BE2C (cell line): Measurements from ENCODE around the gene FAM118A.
A peak's percentile ranks its signal among the peaks of the same experiment; 100 is the strongest.

Experiments used
- DNase-seq: peaks from one replicate; pipeline ENCODE4 v3.0.0-alpha.2; 2020
- H3K27me3 ChIP-seq: fragments of 250-450 bp; sonication (Bioruptor Pico); 2 replicates; pipeline ENCODE4 v1.5.1; 2020; ENCODE audit warnings: mild to moderate bottlenecking
- H3K36me3 ChIP-seq: fragments of 250-450 bp; sonication (Bioruptor Pico); 2 replicates; pipeline ENCODE4 v1.5.1; 2020; ENCODE audit warnings: mild to moderate bottlenecking
- H3K4me1 ChIP-seq: fragments of 250-450 bp; sonication (Bioruptor Pico); 2 replicates; pipeline ENCODE4 v1.5.1; 2020
- H3K4me3 ChIP-seq: 2 replicates; pipeline ENCODE4 v1.5.1; 2011; ENCODE audit warnings: low read depth, low read length
- H3K9me3 ChIP-seq: fragments of 250-450 bp; sonication (Bioruptor Pico); 2 replicates; pipeline ENCODE4 v1.5.1; 2020
- TF ChIP-seq, protein P1 (sequence below): IDR thresholded peaks from 2 replicates; pipeline ENCODE4 v1.5.1; 2012; ENCODE audit warnings: mild to moderate bottlenecking, low read depth, low read length

The FAM118A gene

DNA sequence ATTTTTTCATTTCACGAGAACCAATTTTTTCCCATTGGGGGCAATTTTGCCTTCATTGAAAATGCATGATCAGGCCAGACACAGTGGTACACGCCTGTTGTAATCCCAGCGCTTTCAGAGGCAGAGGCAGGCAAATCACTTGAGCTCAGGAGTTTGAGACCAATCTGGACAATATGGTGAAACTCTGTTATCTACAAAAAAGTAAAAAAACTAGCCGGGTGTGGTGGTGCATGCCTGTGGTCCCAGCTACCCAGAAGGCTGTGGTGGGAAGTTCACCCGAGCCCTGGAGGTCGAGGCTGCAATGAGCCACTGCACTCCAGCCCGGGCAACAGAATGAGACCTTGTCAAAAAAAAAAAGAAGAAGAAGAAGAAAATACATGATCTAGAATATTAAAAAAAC, 44.2 kb upstream of the FAM118A start:
- peaks cover 14% of the 10 kb centered on the region for H3K4me1 ChIP-seq
- DNase-seq: no peak
- TF ChIP-seq, protein P1, sequence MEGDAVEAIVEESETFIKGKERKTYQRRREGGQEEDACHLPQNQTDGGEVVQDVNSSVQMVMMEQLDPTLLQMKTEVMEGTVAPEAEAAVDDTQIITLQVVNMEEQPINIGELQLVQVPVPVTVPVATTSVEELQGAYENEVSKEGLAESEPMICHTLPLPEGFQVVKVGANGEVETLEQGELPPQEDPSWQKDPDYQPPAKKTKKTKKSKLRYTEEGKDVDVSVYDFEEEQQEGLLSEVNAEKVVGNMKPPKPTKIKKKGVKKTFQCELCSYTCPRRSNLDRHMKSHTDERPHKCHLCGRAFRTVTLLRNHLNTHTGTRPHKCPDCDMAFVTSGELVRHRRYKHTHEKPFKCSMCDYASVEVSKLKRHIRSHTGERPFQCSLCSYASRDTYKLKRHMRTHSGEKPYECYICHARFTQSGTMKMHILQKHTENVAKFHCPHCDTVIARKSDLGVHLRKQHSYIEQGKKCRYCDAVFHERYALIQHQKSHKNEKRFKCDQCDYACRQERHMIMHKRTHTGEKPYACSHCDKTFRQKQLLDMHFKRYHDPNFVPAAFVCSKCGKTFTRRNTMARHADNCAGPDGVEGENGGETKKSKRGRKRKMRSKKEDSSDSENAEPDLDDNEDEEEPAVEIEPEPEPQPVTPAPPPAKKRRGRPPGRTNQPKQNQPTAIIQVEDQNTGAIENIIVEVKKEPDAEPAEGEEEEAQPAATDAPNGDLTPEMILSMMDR: no peak
- H3K36me3 ChIP-seq: no peaks in the 10 kb centered on the region
- H3K4me3 ChIP-seq: no peak overlapping the region
- no peaks in the 10 kb centered on the region for H3K9me3 ChIP-seq
- H3K27me3 ChIP-seq: no peaks in the 10 kb centered on the region

DNA sequence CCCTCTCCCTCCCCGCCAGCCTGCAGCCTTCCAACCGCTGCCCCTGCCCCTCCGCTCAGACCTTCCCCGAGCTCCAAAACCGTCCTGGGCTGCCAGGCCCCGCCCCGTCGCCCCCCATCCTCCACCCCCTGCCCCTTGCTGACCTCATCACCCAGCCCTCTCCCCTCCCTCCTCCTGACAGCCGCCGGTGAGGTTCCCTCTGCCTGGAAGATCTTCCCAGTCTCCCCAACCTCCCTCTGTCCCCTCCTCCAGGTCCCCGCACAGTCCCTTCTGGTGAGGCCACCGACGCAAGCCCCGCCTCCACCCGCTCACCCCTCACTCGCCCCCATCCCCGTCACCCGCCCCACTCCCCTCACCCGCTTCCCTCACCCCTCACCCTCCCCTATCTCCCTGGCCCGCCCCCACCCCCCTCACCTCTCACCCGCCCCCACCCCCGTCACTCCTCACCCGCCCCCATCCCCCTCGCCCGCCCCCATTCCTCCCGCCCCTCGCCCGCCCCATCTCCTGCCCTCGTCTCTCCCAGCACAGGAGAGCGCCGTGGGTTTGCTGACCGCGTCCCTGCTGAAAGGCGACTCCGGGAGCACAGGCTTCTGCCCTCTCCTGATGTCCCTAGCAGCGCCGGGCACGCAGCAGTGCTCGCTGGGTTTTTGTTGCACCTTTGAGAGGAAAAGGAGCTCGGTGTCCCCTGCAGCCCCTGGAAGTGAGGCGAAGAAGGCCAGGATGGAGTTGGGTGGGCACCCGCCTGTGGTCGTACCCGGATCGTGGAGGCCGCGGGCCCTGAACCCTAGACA, 41.4 kb upstream of the FAM118A start:
- TF ChIP-seq, protein P1: no peak
- DNase-seq: peak; percentile 73

DNA sequence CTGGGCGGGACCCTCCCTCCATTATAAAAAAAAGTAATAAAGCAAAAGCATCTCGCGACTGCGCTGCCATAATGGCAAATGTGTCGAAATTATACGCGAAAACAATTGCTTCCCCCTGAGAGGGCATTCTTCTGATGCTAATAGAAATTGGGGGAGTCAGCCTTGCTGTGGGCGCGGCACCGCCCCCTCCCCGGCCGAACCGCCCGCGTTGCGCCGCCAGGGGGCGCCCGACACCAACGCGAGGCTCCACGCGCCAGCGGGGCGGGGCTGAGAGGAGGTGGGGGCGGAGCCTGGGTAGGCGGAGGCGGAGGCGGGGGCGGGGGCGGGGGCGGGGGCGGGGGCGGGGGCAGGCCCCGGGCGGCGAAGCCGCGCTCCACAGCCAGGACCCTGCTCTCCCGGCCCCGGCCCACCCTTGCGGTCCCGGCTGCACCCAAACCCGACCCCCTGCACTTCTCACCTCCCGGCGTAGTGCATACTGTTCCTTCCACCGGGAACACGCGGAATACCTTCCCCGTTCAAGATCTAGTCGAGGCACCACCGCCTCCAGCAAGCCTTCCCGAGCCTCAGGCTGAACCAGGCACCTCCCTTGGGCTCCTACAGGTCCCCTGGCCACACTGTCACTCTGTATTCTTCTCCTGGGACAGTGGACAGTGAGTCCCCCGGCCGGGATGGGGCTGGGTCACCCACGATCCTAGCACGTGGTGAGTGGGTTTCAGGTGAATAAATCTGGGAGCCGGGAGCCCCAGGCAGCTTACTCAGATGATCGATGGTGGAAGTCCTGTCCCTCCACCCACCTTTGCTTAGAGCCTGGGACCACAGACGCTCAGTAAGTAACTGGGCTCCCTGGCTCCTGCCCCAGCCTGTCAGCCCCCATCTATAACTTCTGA, 40.5 kb upstream of the FAM118A start:
- no peaks in the 10 kb centered on the region for H3K36me3 ChIP-seq
- H3K4me1 ChIP-seq: no peaks in the 10 kb centered on the region
- peak overlapping the region; percentile 74 for H3K4me3 ChIP-seq
- peak; percentile 93 for DNase-seq
- TF ChIP-seq, protein P1: peak; percentile 65
- no peaks in the 10 kb centered on the region for H3K9me3 ChIP-seq
- H3K27me3 ChIP-seq: no peaks in the 10 kb centered on the region

More for the DNA sequence above, 41.4 kb upstream of the FAM118A start:
- H3K4me1 ChIP-seq: peaks cover 3% of the 10 kb centered on the region; the same call in 1 of the 2 replicates
- H3K4me3 ChIP-seq: peak overlapping the region; percentile 74
- H3K9me3 ChIP-seq: no peaks in the 10 kb centered on the region
- no peaks in the 10 kb centered on the region for H3K36me3 ChIP-seq
- no peaks in the 10 kb centered on the region for H3K27me3 ChIP-seq

DNA sequence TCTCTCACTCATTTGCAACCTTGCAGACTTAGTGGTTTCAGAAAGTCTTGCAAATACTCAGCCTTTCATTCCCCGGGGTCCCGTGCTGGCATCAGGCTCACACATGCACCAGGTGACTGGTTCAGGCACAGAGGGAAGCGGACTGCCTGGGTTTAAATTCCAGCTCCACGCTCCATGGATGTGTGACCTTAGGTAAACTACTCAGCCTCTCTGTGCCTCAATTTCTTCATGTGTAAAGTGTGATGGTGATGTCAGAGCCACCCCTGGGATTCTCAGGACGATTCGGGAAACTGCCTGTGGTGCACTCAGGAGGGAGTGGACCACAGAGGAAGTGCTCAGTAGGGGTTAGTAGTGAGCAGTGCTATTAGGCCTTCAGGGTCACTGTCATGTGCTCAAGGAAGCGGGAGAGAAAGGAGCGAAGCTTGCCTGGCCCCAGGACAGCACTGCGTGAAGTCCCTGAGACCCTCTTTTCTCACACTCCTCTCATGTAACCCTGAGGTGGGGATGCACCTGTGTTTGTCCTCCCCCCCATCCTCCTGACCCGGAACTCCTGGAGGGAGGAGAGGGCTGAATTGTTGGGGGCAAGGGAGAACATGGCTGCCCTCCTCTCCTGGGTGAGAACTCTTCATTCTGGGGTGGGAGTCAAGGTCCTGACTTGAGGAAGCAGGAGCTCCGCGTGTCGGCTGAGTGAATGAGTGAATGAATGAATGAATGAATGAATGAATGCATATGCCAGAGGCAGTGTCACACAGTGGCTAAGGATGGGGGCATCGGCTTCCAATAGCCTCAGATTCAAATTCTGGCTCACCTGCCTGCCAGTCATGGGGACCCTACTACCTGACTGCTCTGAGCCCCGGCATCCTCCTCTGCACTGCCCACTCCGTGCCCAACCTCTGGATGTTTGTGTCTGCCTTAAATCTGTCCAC, 39.4 kb upstream of the FAM118A start:
- H3K4me1 ChIP-seq: no peaks in the 10 kb centered on the region
- H3K4me3 ChIP-seq: no peak overlapping the region
- H3K9me3 ChIP-seq: no peaks in the 10 kb centered on the region
- no peak for DNase-seq
- no peaks in the 10 kb centered on the region for H3K27me3 ChIP-seq
- no peaks in the 10 kb centered on the region for H3K36me3 ChIP-seq
- TF ChIP-seq, protein P1: no peak

DNA sequence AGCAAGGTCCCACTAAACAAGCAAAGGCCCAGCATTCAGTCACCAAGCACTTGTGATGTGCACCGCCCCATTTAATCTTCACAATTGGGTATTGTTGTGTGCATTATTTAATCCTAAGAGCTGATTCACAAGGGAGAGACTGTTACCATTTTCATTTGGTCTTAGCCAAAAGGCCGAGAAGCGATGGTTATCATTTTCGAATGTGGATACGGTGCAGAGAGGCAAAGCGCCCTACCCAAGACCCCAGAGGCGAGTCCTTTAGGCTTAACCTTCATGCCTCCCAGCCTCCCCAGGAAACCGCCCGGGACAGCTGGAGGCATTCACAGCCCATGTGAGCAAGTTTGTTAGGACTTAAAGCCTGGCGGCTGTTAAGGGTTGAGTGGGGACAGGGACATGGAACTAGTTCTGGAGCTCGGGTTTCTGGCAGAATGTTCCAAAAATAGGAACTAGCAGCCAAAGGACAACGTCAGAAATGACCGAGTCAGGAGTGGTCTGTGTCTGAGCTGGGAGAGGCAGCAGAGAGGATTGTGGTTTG, 38.0 kb upstream of the FAM118A start:
- Histone ChIP-seq H3K27me3 (no peaks in the 10 kb centered on the region), H3K36me3 (no peaks in the 10 kb centered on the region), H3K4me3 (no peak overlapping the region), H3K9me3 (no peaks in the 10 kb centered on the region), H3K4me1 (no peaks in the 10 kb centered on the region)
- DNase-seq: no peak
- TF ChIP-seq, protein P1: no peak
